ENCODE results near the gene ELAC2.

The ELAC2 gene

DNA sequence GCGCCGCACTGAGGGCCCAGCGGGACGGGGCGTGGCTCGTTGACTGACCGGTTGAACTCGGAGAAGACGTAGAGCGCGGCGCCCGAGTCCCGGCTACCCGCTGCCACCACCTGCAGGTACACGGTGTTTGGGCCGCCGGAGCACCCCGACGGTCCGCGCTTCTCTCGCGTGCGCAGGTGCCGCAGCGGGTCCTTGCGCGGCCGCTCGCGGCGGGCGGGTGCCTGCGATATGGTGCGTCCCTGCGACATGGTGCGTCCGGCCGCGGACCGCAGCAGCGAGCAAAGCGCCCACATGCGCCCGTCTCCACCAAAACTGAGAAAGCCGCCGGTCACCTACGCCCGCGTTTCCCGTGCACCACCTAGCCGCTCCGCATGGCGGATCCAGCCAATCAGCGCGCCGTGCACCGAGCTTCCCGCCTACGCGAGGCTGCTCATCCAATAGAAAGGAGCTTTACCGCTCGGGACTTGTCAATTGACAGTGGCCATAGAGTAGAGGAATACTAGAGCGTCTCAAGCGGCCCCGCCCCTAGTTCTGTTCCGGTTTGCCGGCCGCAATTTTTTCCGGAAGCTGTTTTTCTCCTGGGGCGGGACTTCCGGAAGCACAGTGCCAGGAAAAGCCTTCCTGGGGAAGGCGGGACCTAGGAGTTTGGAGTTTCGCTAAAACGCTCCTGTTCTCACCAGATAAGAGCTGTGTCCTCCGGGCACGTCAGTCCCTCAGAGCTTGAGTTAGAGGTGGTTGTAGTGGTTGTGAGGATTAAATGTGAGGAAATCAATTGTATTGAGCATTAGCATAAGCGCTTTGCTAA lies at the start of gene ELAC2:
TSS of gene ELAC2 (minus strand) at position 373 of the 805 bp plus-strand sequence. CDS start at position 293, 80 bp downstream.
- DNase-seq: peak; percentile 94

DNA sequence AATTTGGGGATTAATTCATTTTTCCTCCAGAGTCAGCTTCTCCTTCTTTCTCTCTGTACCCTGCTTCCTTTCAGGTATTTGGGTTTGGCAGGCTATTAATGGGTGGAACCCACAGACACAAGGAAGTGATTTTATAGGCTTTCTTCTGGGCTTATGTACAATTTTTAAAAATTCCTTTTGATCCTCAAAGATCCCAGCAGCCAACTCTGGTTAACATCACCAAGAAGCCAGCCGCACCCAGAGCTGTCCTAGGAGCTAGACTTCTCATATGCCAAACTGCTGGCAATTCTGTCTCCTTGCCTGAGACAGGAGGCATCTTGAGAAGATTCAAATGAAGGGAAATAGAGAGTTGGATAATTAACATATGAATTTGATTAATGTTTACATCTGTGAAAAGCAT lies 47.2 kb upstream of the ELAC2 start:
- DNase-seq: no peak

DNA sequence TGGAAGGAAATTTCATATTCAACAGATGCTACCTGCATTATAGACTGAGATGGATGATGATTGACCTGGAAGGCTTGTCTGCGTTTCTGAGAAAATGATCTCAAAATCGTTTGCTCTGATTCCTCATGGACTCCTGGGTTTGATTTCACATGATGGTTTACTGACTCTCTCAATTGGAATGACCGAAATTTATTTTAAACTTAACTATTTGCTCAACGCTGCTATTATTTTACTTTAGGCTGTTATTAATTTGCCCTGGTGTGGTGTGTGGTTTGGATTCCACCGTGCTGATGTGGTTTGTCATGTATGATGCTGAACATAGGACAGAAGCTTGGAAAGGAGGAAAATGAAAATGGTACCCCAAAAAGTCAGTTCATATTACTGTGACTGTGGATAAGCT lies 37.3 kb upstream of the ELAC2 start:
- no peak for DNase-seq

DNA sequence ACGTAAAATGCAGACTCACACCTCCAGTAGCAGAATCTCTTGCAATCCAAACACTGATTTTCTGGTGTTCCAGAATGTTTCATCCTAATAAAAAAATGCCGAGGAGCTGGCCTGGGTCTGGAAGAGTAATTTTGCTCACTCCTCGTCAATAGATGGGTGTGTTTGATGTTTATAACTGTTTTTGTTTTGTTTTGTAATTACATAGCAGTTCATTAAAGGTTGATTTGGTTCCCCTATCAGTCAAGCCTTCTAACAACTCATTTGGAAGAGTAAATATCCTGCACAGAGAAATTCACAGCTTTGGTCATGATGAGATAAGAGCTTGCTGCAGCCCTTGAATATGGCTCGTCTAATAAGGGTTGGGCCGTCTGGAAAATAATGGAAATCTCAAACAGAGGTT lies 36.8 kb upstream of the ELAC2 start:
- no peak for DNase-seq

- no peak for DNase-seq
Observed at GRCh38 chr17:13051915-13052314, 34.1 kb upstream of the ELAC2 start.

DNA sequence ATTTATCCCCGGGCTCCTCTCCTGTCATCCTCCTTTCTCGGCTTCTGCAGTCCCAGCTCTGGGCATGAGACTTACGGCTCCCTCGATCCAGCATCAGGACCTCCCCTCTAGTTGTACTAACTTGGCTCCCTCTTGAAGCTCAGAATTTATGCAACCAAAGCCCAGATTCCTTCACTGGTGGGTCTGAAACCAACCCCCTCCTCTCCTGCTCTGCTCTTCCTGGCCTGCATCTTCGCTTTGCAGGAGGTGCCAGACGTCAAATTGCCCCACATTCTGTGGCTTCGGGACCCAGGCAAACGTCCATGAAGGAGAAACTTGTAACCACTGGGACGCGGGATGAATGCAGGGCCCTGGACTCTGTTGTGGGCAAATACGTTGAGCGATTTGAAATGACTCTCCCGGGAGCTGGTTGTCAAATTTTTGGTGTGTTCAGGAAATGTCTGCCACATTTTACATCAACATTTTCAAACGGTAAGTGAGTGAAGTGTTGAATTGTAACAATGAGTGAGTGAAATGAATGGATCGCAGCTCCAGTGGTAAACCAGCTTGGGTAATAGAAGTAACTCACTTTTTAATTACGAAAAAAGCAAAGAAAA lies 29.3 kb upstream of the ELAC2 start:
- no peak for DNase-seq

DNA sequence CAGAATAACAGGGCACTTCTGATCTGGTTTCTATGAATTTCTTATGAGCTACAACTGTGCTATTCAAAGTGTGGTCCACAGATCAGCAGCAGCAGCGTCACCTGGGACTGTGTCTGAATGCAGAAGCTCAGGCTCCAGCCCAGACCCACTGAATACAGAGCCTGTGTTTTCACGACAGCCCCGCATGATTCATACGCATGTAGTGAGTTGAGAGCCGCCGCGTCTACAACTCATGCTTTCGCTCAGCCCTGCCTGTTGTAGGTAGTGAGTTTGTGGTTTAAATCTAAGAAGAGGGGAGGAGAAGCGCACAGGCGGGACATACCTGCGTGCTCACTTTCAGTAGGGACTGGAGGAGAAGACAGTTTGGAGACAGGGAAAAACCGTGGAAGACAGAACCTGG lies 28.5 kb upstream of the ELAC2 start:
- no peak for DNase-seq

GRCh38 chr17:13044572-13045065 lies 26.8 kb upstream of the ELAC2 start:
- DNase-seq: no peak

- no peak for DNase-seq
Observed at GRCh38 chr17:13038931-13039665, 21.3 kb upstream of the ELAC2 start.

DNA sequence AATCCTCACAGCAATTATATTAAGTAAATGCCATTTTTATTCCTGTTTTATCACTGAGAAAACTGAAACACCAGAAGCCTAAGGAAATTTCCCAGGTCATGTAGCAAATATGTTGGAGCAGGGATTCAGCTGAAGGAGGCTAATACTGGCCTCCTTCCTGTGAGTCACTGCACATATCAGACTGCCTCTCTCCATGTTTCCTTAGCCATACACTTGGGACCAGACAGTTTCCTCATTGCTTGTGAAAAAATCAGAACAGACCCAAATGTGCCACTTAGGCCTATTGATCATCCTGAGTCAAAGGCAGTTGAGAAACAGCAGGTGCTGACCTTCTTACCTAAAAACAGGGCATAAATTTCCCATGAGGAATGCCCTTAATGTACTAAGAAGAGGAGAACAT lies 18.9 kb upstream of the ELAC2 start:
- no peak for DNase-seq

DNA sequence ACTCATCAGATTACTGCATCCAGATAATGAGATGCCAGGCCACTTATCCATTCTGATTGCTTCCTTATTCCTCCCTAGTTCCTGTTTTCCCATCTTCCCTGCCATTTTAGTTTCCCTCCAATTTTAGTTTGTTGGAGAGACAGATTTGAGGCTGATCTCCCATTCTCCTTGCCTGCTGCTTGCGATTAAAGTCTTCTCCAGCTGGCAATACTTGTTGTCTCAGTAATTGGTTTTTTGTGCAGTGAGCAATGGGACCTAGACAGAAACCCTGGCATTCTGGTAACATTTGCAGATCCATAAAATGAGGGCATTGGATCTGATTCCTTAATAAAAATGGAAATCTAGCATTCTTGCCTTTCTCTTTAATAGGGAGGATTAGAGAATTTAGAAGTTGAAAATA lies 17.6 kb upstream of the ELAC2 start:
- DNase-seq: no peak

GRCh38 chr17:13031718-13032350 lies 14.0 kb upstream of the ELAC2 start:
- no peak for DNase-seq

DNA sequence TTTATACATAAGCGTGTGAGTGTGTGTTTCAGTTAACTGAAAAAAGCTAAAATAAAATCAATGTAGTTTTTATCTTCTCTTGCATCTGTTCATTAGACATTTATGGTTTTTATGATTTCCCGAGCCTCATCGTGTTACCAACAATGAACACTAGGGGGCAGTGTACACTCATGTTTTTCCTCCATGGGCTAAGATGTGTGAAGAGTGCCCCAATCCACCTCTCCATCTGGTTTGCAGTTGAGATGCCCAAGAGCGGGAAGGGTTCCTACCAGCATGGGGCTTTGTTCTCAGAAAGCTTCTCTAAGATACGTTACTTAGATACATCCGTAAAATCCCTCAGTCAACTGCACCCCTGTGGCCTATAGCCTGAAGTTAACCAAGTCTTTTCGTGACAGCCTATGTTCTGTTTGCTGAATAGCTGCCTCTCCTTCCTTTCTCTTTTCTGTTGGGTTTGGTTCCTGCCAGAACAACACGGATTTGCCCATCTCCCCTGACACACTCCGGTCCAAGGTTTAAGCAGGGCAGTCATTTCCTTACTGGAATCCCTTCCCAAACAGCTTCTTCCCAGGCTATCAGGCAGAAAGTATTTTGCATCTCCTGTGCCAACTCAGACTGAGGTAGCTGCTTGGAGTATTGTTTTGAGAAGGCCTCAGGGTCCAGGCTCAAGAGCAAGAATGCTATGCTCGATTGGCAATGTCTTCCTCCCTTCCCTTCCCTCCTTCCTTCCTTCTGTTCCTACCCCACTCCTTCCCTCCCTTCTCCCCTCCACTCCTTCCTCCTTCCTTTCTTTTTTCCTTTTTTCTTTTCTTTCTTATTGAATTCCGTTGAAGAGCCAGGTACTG lies 12.9 kb upstream of the ELAC2 start:
- DNase-seq: no peak

GRCh38 chr17:13030056-13030455 lies 12.2 kb upstream of the ELAC2 start:
- no peak for DNase-seq

- no peak for DNase-seq
Observed at GRCh38 chr17:13029340-13029739, 11.5 kb upstream of the ELAC2 start.

DNA sequence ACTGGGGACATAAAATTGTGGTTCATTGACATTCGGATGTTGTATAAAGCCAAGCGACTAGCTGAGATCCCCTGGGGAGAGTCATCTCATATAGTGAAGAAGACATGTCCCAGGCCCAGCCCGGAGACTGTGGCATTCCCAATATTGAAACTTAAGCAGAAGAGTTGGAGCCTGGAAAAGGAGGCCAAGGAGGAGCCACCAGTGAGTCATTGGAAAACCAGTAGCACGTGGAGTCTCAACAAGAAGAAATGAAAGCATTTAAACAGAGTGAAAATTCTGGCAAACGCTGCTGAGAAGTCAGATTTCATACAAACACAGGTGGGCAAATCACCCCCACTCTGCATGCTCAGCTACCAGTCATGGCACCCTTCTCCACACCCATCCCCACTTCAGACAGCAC lies 9.4 kb upstream of the ELAC2 start:
- no peak for DNase-seq

DNA sequence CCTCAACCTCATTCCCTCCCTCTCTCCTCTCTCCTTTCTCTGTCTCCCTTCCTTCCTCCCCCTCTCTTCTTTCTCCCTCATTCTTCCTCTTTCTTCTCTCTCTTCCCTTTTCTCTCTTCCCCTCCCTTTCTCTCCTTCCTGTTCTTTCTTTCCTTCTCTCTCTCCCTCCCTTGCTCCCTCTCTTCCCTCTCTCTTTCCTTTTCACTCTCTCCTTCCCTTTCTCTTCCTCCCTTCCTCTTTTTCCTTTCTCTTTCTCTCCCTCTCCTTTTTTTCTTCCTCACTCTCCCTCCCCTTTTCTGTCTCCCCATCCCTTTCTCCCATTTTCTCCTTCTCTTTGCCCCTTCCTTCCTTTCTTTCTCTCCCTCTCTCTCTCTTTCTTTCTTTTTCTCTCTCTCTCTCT lies 7.9 kb upstream of the ELAC2 start:
- no peak for DNase-seq

- DNase-seq: no peak
Observed at GRCh38 chr17:13025258-13025627, 7.4 kb upstream of the ELAC2 start.

GRCh38 chr17:13024526-13025257 lies 6.9 kb upstream of the ELAC2 start:
- peak; percentile 60 for DNase-seq

DNA sequence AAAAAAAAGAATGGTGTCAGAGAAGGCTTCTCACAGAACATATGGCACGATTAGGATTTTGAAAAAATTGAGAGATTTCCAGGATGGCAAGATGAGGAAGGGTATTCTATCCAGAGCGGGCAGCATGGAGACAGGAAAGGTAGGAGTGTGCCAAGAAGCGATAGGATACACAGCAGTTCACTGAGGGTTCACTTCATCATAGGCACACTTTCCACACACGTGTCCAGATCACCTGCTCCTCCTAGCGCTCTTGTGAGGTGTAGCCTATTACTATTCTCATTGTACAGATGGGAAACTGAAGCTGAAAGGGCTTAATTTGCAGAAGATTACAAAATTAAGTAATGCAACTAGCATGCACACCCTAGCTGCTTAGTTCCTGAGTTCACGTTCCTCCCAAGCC lies 6.2 kb upstream of the ELAC2 start:
- no peak for DNase-seq

DNA sequence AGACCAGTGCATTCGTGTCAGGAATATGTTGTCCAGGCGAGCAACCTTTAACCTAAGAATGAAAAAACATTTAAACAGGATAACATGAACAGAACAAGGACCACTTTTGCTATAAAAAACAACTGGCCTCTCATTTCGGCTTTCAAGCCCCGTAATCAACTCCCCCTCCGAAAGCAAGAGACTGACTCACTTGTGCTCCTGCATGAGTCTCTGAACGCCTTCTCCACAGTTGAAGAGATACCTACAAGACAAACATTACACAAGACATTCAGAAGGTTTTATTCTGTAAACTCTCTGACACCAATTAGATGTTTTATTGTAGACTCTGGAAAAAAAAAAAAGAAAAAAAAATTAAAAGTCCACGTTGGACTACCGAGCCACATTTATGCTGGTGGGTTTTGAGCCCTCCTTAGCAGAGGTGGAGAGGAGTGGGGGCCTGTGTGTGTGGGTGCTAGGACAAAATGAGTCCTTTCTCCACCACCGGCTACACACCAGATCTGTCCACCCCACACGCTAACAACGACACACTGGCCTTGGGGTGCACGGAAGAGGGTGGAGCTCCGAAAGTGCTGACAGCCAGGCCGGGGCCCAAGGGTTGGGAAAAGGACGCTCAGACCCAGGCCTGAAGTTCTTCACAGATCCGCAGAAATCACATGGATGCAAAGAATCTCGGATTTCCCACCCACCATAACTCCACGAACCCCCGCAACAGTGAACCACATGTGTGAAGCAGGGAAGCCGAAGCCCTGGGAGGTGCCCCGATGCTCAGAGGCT lies 759 bp downstream of the ELAC2 start:
- DNase-seq: no peak

All from NCI-H1048 (cell line).